CD4-positive, CD25-positive, alpha-beta regulatory T cell (primary cell): ENCODE data around the gene ZFPM1. TPM values are rescaled to one million over a fixed set of nuclear protein-coding genes. Genes with fewer than 3 reads are reported as not detected.
A peak's percentile ranks its signal among the peaks of the same experiment; 100 is the strongest.

Source experiments
- ATAC-seq, 2 donors: fragments of 150-1000 bp; cut with Tn5 transposase; one replicate each; pipeline ENCODE4 v1.10.0; 2021; ENCODE audit warnings: low read depth in 2 of 2, moderate number of reproducible peaks in 2 of 2, moderate library complexity in 1 of 2
- DNase-seq, 3 donors: peaks; one replicate each; pipeline versions ENCODE4 v3.0.0 to v3.0.0-alpha.2; 2012 to 2022; ENCODE audit warnings: mixed read lengths in 1 of 3
- H3K27ac ChIP-seq: one replicate; pipeline ENCODE4 v1.7.0; 2013; ENCODE audit warnings: mild to moderate bottlenecking, low read length; ENCODE audit not compliant: insufficient read depth, poor library complexity, severe bottlenecking
- H3K27me3 ChIP-seq: one replicate; pipeline ENCODE4 v1.7.0; 2013; ENCODE audit warnings: low read length; ENCODE audit not compliant: control insufficient read depth, insufficient read depth
- H3K36me3 ChIP-seq: one replicate; pipeline ENCODE4 v1.7.0; 2013; ENCODE audit warnings: mild to moderate bottlenecking, low read length, moderate library complexity; ENCODE audit not compliant: control insufficient read depth, insufficient read depth
- H3K4me1 ChIP-seq: 2 replicates; pipeline ENCODE4 v1.7.0; 2013; ENCODE audit warnings: mild to moderate bottlenecking, low read length; ENCODE audit not compliant: insufficient read depth, control insufficient read depth, poor library complexity, severe bottlenecking
- H3K4me3 ChIP-seq: one replicate; pipeline ENCODE4 v1.7.0; 2013; ENCODE audit warnings: low read depth, mild to moderate bottlenecking, low read length, moderate library complexity
- H3K9me3 ChIP-seq, 2 experiments: 1 replicate in 1 of 2; 2 replicates in 1 of 2; pipeline ENCODE4 v1.7.0; 2013; ENCODE audit warnings: low read length in 2 of 2, mild to moderate bottlenecking in 1 of 2, moderate library complexity in 1 of 2; ENCODE audit not compliant: control insufficient read depth in 2 of 2
- H3K27ac Mint-ChIP-seq, 3 donors: one replicate each; pipeline ENCODE4 v1.8.0; 2020 to 2022; ENCODE audit warnings: mild to moderate bottlenecking in 3 of 3, mixed read lengths in 3 of 3, moderate library complexity in 2 of 3
- H3K27me3 Mint-ChIP-seq: one replicate; pipeline ENCODE4 v1.8.0; 2022; ENCODE audit warnings: mild to moderate bottlenecking, mixed read lengths
- H3K36me3 Mint-ChIP-seq: one replicate; pipeline ENCODE4 v1.8.0; 2020; ENCODE audit warnings: mixed read lengths
- H3K4me1 Mint-ChIP-seq, 4 donors: one replicate each; pipeline ENCODE4 v1.8.0; 2020 to 2022; ENCODE audit warnings: mixed read lengths in 4 of 4, mild to moderate bottlenecking in 1 of 4
- H3K4me3 Mint-ChIP-seq, 4 donors: one replicate each; pipeline ENCODE4 v1.8.0; 2020 to 2022; ENCODE audit warnings: mild to moderate bottlenecking in 4 of 4, mixed read lengths in 4 of 4, moderate library complexity in 3 of 4
- H3K9me3 Mint-ChIP-seq, 7 donors: one replicate each; pipeline ENCODE4 v1.8.0; 2020 to 2022; ENCODE audit warnings: mixed read lengths in 7 of 7, mild to moderate bottlenecking in 3 of 7, moderate library complexity in 2 of 7
- polyA plus RNA-seq, 4 donors: library from polyadenylated mRNA; unstranded; fragments of 300-500 nt; fragmentation: Illumina TruSeq; gene quantifications; one replicate each; pipeline ENCODE4 v1.2.3, GENCODE V29; 2021
- total RNA-seq: library from RNA; stranded (reverse); gene quantifications from one replicate; pipeline ENCODE4 v1.2.3, GENCODE V29; 2022

ZFPM1 gene
- total and polyA plus RNA-seq, 5 donors from 2014 or later, result 0.07 to 30.2 (median 0.16) TPM

GRCh38 chr16:88432174-88432573 lies 20.9 kb upstream of the ZFPM1 start:
- no peak for DNase-seq
- H3K27me3 Mint-ChIP-seq, result no peaks in the 10 kb centered on the region
- H3K27me3 ChIP-seq, result no peaks in the 10 kb centered on the region

GRCh38 chr16:88432753-88433152 lies 20.3 kb upstream of the ZFPM1 start:
- no peak for DNase-seq
- no peak overlapping the region for H3K4me3 Mint-ChIP-seq
- H3K4me3 ChIP-seq, result no peak overlapping the region
- H3K9me3 ChIP-seq, result no peaks in the 10 kb centered on the region
- no peaks in the 10 kb centered on the region for H3K36me3 ChIP-seq
- no peak overlapping the region for H3K27ac ChIP-seq
- H3K4me1 Mint-ChIP-seq, result peaks cover 0 to 5% (median 0%) of the 10 kb centered on the region in 4 donors
- H3K36me3 Mint-ChIP-seq, result no peaks in the 10 kb centered on the region
- no peaks in the 10 kb centered on the region for H3K9me3 Mint-ChIP-seq
- H3K27ac Mint-ChIP-seq, result no peak overlapping the region
- ATAC-seq, result no peak
- no peaks in the 10 kb centered on the region for H3K27me3 Mint-ChIP-seq
- H3K4me1 ChIP-seq, result peaks cover 17% of the 10 kb centered on the region
- no peaks in the 10 kb centered on the region for H3K27me3 ChIP-seq

More at GRCh38 chr16:88432174-88432573, 20.9 kb upstream of the ZFPM1 start:
- Mint-ChIP-seq H3K36me3 (no peaks in the 10 kb centered on the region), H3K27ac (no peak overlapping the region), H3K4me1 (peaks cover 0 to 5% (median 0%) of the 10 kb centered on the region in 4 donors), H3K4me3 (peak overlapping the region in 3 of 4 donors; percentile 29 to 80 (median 57)), H3K9me3 (no peaks in the 10 kb centered on the region)
- H3K27ac ChIP-seq, result no peak overlapping the region
- H3K4me3 ChIP-seq, result no peak overlapping the region
- ATAC-seq, result no peak
- no peaks in the 10 kb centered on the region for H3K36me3 ChIP-seq
- H3K4me1 ChIP-seq, result peaks cover 17% of the 10 kb centered on the region
- H3K9me3 ChIP-seq, result no peaks in the 10 kb centered on the region

GRCh38 chr16:88433632-88434352 lies 19.3 kb upstream of the ZFPM1 start:
- Mint-ChIP-seq H3K9me3 (no peaks in the 10 kb centered on the region), H3K4me3 (no peak overlapping the region), H3K27me3 (no peaks in the 10 kb centered on the region), H3K27ac (peak overlapping the region in 1 of 3 donors; percentile 9), H3K36me3 (no peaks in the 10 kb centered on the region), H3K4me1 (peaks cover 0 to 5% (median 0%) of the 10 kb centered on the region in 4 donors)
- no peaks in the 10 kb centered on the region for H3K36me3 ChIP-seq
- no peaks in the 10 kb centered on the region for H3K9me3 ChIP-seq
- peaks cover 17% of the 10 kb centered on the region for H3K4me1 ChIP-seq
- H3K27ac ChIP-seq, result no peak overlapping the region
- H3K27me3 ChIP-seq, result no peaks in the 10 kb centered on the region
- H3K4me3 ChIP-seq, result no peak overlapping the region
- ATAC-seq, result no peak
- DNase-seq, result no peak

GRCh38 chr16:88434353-88434690 lies 18.8 kb upstream of the ZFPM1 start:
- no peaks in the 10 kb centered on the region for H3K9me3 Mint-ChIP-seq

GRCh38 chr16:88434746-88435145 lies 18.3 kb upstream of the ZFPM1 start:
- Mint-ChIP-seq H3K4me3 (no peak overlapping the region), H3K27ac (no peak overlapping the region), H3K27me3 (no peaks in the 10 kb centered on the region), H3K36me3 (no peaks in the 10 kb centered on the region), H3K4me1 (peaks cover 0 to 5% (median 0%) of the 10 kb centered on the region in 4 donors), H3K9me3 (no peaks in the 10 kb centered on the region)
- Histone ChIP-seq H3K27ac (no peak overlapping the region), H3K9me3 (no peaks in the 10 kb centered on the region), H3K4me3 (no peak overlapping the region), H3K4me1 (peaks cover 16% of the 10 kb centered on the region), H3K36me3 (no peaks in the 10 kb centered on the region), H3K27me3 (no peaks in the 10 kb centered on the region)
- DNase-seq (no peak), ATAC-seq (no peak)

More at GRCh38 chr16:88434353-88434690, 18.8 kb upstream of the ZFPM1 start:
- Histone ChIP-seq H3K9me3 (no peaks in the 10 kb centered on the region), H3K4me1 (peaks cover 17% of the 10 kb centered on the region), H3K4me3 (no peak overlapping the region), H3K36me3 (no peaks in the 10 kb centered on the region), H3K27me3 (no peaks in the 10 kb centered on the region), H3K27ac (no peak overlapping the region)
- H3K27me3 Mint-ChIP-seq, result no peaks in the 10 kb centered on the region
- no peak overlapping the region for H3K27ac Mint-ChIP-seq
- H3K36me3 Mint-ChIP-seq, result no peaks in the 10 kb centered on the region
- H3K4me3 Mint-ChIP-seq, result no peak overlapping the region
- H3K4me1 Mint-ChIP-seq, result peaks cover 0 to 5% (median 0%) of the 10 kb centered on the region in 4 donors
- ATAC-seq (no peak), DNase-seq (no peak)

GRCh38 chr16:88435437-88436355 lies 17.4 kb upstream of the ZFPM1 start:
- DNase-seq (no peak), ATAC-seq (no peak)
- H3K4me1 ChIP-seq, result peaks cover 8% of the 10 kb centered on the region
- Mint-ChIP-seq H3K36me3 (no peaks in the 10 kb centered on the region), H3K27ac (no peak overlapping the region), H3K4me1 (peaks cover 0 to 5% (median 0%) of the 10 kb centered on the region in 4 donors), H3K27me3 (no peaks in the 10 kb centered on the region), H3K9me3 (no peaks in the 10 kb centered on the region), H3K4me3 (peak overlapping the region in 1 of 4 donors; percentile 27)
- no peaks in the 10 kb centered on the region for H3K27me3 ChIP-seq
- no peaks in the 10 kb centered on the region for H3K9me3 ChIP-seq
- H3K36me3 ChIP-seq, result no peaks in the 10 kb centered on the region
- no peak overlapping the region for H3K27ac ChIP-seq
- no peak overlapping the region for H3K4me3 ChIP-seq

GRCh38 chr16:88436796-88437195 lies 16.3 kb upstream of the ZFPM1 start:
- no peaks in the 10 kb centered on the region for H3K36me3 Mint-ChIP-seq
- H3K9me3 Mint-ChIP-seq, result no peaks in the 10 kb centered on the region
- ATAC-seq, result no peak

More at GRCh38 chr16:88436796-88437195, 16.3 kb upstream of the ZFPM1 start:
- no peaks in the 10 kb centered on the region for H3K9me3 ChIP-seq
- DNase-seq, result no peak
- H3K4me1 ChIP-seq, result no peaks in the 10 kb centered on the region
- H3K27me3 ChIP-seq, result no peaks in the 10 kb centered on the region
- no peak overlapping the region for H3K27ac Mint-ChIP-seq
- no peaks in the 10 kb centered on the region for H3K27me3 Mint-ChIP-seq
- no peak overlapping the region for H3K27ac ChIP-seq
- H3K4me3 Mint-ChIP-seq, result no peak overlapping the region
- peaks cover 0 to 4% (median 0%) of the 10 kb centered on the region in 4 donors for H3K4me1 Mint-ChIP-seq
- no peak overlapping the region for H3K4me3 ChIP-seq
- H3K36me3 ChIP-seq, result no peaks in the 10 kb centered on the region
